ENCODE data around the gene KLK6.

The KLK6 gene

DNA sequence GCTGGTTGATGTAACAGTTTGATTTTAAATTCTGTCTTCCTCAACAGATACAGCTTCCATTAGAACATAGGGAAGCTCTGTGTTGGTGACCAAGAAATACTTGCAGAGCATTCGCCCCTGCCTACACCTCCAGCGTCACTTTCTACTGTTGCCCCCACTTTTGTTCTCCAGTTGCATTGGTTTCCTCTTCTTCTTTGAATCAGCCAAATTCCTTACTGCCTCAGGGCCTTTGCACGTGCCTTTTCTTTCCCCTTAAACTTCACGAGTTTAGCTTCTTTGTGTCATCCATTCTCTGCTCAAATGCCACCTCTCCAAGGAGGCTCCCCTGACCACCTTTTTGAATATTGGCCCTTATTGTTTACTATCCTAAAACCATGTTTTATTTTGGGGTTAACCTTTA lies 22.3 kb downstream of the KLK6 start:
- no peak for DNase-seq

DNA sequence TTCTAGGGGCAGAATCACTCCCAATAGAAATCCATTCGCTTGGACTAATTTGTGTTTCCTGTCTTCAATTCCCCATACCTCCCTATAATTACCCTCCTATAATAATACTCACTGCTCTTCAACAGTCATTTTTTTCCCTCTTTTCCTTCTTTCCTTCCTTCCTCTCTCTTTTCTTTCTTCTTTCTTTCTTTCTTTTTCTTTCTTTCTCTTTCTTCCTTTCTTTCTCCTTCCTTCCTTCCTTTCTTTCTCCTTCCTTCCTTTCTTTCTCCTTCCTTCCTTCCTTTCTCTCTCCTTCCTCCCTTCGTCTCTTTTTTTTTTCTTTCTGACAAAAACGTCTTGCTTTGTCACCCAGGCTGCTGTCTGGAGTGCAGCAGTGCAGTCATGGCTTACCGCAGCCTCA lies 24.6 kb downstream of the KLK6 start:
- DNase-seq, result no peak

DNA sequence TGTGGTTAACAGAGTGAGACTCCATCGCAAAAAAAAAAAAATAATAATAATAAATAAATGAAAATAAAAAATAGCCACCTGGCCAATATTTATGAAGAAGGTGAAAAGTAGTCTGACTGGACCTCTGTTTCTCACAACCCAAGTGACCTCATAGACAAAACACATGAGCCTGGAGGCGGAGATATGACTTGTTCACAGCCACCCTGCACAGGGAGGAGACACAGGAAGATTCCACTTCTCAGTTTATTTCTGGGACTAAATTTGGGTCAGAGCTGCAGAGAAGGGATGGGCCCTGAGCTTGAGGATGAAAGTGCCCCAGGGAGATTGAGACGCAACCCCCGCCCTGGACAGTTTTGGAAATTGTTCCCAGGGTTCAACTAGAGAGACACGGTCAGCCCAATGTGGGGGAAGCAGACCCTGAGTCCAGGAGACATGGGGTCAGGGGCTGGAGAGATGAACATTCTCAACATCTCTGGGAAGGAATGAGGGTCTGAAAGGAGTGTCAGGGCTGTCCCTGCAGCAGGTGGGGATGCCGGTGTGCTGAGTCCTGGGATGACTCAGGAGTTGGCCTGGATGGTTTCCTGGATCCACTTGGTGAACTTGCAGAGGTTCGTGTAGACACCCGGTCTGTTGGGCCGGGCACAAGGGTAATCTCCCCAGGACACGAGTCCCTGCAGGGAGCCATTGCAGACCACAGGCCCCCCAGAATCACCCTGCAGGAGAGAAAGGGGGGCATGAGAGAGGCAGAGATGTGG lies 26.1 kb downstream of the KLK6 start:
- DNase-seq, result no peak

DNA sequence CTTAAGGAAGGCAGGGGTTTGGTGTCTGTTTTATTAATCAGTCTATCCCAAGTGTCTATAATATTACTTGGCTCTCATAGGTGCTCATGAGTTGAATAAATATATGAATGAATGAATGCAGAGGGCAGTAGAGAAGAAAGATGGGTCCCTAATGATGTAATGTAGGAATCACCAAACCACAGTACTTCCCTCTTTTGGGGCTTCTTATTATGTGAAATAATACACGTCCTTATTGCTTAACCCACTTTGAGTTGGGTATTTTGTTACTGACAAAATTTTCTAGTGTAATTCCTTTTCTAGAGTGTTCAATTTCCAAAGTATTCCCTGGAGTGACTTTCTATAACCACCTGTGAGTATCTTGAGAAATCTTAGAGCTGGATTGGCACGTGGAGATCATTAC lies 29.8 kb downstream of the KLK6 start:
- DNase-seq, result no peak

DNA sequence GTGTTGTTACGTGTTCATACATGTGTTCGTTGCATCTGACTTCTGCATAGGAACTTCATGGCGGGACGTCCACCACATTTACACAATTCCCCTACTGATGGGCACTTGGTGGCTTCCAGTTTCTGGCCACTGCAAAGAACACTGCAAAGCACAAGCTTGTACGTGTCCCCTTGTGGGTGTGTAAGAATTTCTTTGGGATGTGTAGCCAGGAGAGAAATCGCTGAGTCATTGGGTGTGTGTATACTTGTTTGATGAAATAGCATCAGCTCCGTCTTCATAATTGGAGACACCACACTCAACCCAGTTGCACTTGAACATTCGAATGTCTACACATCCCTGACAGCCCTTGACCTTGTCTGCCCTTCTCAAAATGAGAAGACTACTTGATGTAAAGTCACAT lies 35.8 kb downstream of the KLK6 start:
- no peak for DNase-seq

DNA sequence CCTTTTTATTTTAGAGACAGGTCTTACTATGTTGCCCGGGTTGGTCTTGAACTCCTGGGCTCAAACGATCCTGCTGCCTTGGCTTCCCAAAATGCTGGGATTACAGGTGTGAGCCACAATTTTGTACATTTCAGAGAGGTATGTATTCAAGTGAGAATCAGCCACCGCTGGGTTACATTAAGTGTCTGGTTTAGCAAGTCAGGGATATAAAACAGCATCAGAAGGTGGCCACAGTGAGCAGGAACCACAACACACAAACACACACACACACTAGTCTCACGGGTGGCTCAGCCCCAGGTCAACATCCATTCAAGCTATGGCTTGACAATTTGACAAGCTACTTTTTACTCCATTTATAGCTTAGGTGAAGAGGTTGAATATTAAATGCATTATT lies 36.7 kb downstream of the KLK6 start:
- no peak for DNase-seq

DNA sequence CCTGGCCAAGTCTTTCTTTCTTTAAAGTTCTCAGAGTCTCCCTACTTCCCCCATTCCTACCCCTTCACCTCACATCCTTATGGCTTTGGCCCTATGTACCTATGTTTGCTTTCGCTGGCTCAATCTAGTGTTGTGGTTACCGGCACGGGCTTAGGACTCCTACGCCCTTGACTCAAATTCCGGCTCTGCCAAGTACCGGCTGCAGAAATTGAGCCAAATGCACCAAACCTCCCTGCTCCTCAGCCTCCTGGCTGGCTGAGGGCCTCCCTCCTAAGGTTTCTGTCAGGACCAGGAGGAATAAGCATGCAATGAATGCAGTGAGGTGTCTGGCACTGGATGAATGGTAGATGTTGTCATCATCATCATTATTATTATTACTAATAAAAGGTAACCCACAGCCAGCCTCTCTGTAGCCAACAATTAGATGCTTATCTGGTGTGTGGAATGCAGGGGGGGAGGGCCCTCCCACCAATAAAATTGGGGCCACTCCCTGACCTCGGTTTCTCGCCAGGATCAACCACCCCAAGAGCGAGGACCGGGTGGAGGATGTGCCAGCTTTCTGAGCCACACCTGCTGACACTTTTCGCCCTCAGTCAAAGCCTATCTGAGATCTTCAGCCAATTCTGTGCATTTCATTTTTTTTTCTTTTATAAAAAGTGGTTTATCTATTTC lies 37.2 kb downstream of the KLK6 start:
- no peak for DNase-seq

DNA sequence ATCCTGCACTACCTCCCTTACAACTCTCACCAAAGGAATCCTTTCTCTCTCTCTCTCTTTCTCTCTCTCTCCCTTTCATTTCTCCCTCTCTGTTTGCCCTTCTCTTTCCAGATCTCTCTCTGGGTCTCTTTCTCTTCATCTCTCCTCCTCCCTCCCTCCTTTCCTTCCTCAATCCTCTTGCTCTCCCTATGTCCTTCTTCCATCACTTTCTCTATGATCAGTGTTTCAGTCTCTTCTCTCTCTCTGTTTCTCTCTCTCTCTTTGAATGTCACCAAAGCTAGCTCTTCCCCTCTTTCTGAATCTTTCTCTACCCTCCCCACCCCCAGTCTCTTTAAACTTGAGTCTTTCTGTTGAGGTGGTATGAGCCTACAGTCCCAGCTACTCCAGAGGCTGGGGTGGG lies 38.4 kb downstream of the KLK6 start:
- DNase-seq, result no peak

DNA sequence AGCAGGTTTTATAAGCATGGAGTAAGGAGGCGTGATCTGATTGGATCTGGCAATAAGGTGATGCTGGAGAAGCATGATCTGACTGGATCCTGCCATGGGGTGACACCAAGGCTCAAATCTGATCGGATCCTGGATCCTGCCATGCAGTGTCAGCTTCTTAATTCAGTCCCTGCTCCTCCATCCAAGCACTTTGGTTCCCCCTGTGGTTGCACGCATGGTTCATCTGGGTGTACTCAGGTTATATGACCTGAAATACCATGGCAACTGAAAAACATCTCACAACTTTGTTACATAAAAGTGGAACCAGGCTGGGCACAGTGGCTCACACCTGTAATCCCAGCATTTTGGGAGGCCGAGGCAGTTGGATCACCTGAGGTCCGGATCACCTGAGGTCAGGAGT lies 40.6 kb downstream of the KLK6 start:
- no peak for DNase-seq

DNA sequence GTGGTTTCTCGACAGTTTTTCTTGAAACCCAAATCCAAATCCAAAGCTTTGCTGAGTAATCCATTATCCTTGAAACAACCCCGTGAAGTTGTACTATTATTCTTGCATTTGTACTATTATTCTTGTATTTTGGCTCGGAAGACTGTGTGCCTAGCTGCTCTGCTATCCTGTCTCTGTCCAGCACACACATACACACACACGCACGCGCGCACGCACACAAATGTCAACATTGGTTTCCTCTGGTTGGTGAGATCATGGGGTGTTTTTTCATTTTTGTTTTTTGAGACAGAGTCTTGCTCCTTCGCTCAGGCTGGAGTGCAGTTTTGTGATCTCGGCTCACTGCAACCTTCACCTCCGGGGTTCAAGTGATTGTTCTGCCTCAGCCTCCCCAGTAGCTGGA lies 43.2 kb downstream of the KLK6 start:
- DNase-seq, result no peak

DNA sequence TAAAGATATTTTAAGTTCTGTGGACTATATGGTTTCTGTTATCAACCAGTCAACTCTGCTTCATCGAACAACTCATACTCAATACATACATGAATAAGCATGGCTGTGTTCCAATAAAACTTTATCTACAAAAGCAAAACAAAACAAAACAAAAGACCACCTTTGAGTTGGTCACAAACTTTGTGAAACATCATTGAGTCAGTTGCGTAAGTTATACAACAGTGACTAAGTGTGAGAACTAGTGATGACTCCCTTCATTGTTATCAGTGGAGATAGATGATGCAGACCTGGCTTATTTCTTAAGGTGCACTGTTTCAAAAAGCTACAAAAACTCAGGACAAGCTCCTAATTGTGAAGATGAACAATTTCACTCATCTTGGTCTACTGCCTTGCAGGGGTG lies 43.7 kb downstream of the KLK6 start:
- no peak for DNase-seq

DNA sequence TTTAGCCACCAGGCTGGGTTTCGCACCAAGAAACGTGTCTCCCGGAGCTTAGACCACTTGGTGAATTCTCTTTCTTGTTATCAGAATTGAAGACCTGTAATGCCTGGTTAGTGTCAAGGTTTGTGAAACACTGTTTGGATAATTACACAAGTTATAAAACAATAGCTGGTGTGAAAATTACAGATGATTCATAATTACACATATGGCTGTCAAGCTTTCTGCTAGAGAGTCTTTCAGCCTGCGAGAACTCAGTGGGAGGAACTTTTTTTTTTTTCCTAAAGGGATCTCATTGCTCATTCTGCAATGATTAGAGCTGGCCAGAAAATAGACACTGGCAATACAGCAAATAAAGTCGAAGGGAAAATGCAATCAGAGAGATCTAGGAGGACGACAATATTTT lies 44.8 kb downstream of the KLK6 start:
- DNase-seq, result no peak

DNA sequence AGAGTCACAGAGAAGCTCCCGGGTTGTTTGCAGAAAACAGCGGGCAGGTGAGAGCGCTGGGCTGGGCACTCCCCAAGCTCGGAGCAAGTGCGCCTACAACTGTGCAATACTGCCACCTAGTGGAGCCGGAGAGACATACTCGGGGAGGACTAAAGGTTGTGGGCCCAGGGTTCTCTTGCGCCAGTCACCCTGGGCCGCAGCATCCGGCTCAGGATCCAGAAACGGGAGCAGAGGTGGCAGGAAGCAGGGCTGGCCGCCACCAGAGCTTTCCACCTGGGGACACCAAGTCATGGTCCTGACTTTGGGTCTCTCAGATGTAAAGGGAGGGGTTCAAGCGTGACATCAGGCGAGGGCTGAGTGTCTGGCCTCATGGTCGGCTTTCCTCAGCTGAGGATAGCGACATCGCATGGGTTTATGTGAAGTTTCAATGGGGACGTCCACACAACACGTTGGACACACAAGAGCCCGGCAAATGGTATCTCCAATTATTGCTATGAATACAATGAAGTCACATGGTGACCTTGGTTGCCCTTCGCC lies 47.0 kb downstream of the KLK6 start:
- no peak for DNase-seq

DNA sequence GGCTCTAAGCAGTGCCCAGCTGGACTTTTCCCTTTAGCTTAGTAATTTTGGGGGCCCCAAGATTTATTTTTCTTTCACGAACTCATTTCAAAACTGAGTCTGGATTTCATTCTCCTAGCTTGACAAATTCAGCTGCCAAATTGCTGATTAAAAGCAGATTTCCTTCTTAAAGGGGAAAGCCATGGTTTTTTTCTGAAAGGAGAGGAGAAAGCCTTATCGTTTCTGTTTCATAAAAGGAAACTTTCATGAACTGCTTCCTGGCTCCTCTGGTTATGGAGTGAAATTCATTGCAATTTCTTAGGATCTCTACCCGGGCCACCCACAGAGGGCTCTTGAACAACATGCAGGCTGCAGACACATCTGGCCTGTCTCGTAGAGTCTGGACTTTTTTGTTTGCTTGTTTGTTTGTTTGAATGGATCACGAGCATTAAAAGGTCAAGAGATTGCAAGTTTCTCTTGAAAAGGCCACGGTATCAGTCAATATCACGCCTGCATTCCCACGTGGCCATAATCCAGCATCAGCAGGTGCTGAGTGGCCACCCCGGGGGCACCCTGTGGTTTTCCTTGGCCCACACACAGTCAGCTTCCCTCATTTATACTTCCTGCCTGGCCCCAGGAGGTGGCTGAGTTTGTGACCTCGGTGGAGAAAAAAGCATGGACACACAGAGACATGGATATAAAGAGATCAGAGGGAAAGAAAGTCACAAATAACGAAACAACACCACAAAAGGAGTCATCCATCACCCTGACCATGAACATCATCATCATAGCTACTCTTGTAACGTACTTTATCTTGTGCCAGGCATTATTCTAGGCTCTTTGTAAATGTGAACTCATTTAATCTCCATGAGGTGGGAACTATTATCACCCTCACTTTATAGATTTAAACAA lies 47.7 kb downstream of the KLK6 start:
- DNase-seq, result no peak

DNA sequence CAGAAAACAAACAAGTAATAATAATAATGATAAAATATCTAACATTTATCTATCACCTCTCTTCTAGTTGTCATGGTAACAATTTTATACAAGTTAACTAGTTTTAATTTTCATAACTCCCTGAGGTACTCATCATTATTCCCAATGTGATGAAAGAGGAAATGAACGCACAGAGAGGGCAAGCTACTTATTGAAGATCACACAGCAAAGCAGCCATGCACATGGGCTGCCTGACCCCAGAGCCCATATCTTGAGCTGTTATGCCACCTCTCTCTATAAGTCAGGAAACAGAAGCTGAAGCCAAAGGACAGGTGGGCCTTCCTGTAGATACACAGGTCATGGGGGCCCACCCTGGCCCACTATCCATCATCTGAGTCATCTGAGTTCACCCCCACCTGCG lies 53.3 kb downstream of the KLK6 start:
- DNase-seq, result no peak

DNA sequence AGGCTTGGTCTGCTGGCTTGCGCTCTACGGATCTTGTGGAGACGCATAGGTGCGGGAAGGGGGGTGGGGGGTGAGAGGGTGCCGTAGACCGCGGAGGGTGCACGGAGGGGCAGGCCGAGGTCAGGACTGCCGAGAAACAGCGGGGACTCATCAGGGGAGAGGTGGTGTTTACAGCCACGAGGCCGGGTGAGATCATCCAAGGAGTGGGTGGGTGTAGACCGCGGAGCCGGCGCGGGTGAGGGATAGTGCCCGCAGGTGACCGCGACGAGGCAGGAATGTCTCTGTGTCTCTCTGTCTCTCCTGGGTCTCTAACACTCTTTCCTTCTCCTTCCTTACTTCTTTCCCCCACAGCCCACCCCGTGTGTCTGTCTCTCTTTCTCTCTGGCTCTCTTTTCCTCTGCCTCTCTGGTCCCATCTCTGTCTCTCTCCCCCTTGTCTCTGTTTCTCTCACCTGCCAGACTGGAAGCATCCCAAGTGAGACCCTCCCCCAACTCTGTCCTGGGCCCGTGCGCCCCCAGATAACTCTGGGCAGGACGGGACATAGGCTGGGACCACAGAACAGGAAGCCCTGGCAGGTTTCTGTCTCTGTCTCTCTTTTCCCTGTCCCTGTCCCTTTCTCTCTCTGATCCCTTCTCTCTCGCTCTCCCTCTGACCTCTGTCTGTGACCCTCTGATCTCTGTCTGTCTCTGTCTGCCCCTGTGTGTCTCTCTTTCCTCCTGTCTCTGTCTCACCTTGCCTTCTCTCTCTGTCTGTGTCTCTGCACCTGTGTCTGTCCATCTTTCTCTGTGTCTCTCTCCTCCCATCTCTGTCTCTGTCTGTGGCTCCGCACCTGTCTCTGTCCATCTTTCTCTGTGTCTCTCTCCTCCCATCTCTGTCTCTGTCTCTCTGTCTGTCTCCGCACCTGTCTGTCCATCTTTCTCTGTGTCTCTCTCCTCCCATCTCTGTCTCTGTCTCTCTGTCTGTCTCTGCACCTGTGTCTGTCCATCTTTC lies 56.4 kb downstream of the KLK6 start:
- no peak for DNase-seq

DNA sequence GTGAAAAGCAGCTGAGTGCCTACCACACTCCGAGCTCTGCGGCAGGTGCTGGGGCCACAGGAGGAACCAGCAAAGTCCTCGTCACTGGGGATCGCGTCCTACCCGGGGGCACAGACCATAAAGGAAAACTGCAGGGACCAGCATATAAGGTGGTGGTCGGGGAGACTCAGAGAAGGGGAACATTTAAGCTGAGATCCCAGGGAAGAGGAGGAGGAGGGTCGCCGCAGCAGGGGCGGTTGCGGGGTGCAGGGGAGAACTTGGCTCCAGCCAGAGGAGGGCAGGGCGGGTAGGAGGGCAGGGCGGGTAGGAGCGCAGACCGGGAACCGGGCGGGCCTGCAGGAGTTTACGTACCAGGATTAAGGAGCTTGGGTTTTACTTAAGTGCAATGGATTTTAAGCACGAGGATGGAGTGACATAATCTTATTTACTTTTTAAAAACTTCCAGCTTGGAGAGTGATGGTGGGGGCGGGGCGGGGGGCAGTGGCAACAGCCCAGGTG lies 57.2 kb downstream of the KLK6 start:
- no peak for DNase-seq

DNA sequence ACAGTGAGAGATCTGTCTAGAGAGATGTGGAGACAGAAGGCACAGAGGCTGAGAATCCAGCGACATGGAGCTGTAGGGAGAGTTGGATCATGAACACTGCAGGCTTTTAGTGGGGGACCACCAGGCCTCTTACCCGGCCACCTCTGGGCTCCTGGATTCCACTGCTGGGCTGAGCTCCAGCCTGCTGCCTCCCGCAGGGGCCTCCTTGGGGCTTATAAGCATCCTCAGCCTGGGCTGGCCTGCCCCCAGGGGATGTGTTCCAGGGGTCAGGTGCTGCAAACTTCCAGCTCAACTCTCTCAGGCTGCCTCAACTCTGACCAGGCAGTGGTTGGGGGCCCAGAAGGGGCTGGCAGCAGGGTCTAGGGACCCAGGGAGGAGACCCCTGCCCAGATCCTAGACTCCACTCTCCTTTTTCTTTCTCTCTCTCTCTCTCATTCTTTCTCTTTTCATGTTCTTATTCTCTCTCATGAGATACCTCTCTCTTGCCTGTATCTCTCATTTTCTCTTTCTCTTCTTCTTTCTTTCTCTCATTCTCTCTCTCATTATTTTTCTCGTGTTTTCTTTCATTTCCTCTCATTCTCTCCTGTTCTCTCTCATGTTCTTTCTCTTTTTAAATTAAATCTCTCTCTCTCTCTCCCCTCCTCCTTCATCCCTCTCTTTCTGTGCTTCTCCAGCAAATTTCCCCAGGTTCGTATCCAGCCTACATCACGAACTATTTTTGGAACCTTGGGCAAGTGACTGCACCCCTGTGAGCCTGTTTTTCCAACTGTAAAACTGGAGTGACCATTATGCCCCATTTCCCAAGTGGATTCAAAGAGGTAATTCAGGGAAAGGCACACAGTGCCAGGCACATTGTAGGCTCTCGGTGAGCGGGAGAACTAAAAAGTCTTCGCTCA lies 57.9 kb downstream of the KLK6 start, which contains the start of gene KLK4:
TSS of gene KLK4 (minus strand) at position 190 of the 896 bp plus-strand sequence. CDS start 657 bp downstream, outside the sequence.
- no peak for DNase-seq

DNA sequence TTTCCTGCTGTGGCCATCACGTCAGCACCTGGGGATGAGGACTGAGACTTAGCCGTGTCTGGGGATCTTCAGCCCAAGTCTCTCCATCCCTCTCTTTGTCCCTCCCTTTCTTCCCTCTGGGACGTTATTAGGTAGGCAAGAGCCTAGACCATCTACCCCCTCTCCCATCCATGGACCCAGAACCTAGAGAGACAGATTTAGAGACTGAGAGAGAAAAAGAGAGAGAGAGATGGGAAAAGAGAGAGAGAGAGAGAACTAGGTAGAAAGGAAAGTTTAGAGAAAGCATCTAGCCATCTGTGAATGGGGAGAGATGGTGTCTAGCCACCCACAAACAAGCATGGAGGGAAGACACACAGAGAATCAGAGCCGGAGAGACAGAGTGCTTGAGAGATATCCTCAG lies 58.7 kb downstream of the KLK6 start:
- DNase-seq, result no peak

DNA sequence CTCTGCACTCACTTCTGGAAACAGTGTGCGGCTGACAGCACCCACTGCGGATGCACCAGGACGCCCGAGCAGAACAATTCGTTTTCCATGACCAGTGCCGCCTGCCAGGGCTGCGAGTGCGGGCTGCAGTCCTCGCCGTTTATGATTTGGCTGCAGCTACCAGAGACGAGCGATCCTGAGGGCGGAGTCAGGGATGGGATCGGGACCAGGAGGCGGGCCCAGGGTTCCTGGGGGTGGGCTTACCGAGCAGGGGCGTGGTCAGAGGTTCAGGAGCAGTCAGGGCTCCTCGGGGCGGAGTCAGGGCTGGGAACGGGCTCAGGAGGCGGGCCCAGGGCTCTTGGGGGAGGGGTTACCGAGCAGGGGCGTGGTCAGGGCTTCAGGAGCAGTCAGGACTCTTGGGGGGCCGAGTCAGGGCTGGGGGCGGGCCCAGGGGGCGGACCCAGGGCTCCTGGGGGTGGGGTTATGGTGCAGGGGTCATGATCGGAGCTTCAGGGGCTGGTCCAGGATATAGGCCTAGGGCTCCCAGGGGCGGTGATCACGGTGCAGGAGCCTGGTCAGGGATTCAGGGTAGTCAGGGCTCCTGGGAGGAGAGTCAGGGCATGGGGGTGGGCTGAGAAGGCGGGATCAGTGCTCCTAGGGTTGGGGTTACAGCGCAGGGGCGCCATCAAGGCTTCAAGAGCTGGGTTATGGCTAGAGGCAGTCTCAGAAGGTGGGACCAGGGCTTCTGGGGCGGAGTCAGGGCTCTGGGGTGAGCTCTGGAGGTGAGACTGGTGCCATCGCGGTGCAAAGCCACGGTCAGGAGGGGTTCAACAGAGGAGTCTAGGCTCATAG lies 59.9 kb downstream of the KLK6 start:
- DNase-seq, result no peak

Measured in GF-D8 (cell line).